HUES64 (cell line): ENCODE results near the gene ANO10.
A peak's percentile ranks its signal among the peaks of the same experiment; 100 is the strongest.
"Not testable (repeated sequence)": the region's sequence is repeated elsewhere in the genome, so short reads cannot be mapped to it uniquely, and the experiment has no call there.

Source experiments
- H3K27ac ChIP-seq: 2 replicates; pipeline ENCODE4 v1.7.0; 2013; ENCODE audit warnings: low read depth, low read length, inconsistent platforms
- H3K27me3 ChIP-seq: 2 replicates; pipeline ENCODE4 v1.6.1; 2013; ENCODE audit warnings: mild to moderate bottlenecking, low read length; ENCODE audit not compliant: insufficient read depth
- H3K36me3 ChIP-seq: 2 replicates; pipeline ENCODE4 v1.6.1; 2013; ENCODE audit warnings: mild to moderate bottlenecking, low read length; ENCODE audit not compliant: insufficient read depth
- H3K4me1 ChIP-seq: 2 replicates; pipeline ENCODE4 v1.6.1; 2013; ENCODE audit warnings: mild to moderate bottlenecking, low read length, moderate library complexity; ENCODE audit not compliant: insufficient read depth
- H3K4me3 ChIP-seq: 2 replicates; pipeline ENCODE4 v1.5.1; 2013; ENCODE audit warnings: mild to moderate bottlenecking, low read length, moderate library complexity
- H3K9ac ChIP-seq: 2 replicates; pipeline ENCODE4 v1.6.1; 2013; ENCODE audit warnings: mild to moderate bottlenecking, low read depth, low read length
- H3K9me3 ChIP-seq: 2 replicates; pipeline ENCODE4 v1.6.1; 2013; ENCODE audit warnings: low read depth, low read length; ENCODE audit not compliant: insufficient read depth
- WGBS: fragments of 150-250, 120-280 bp; methylation state at CpG from one replicate; pipeline ENCODE4 v1.1.7; 2013; ENCODE audit warnings: missing lambda C conversion rate; 5-methylcytosine and 5-hydroxymethylcytosine counted together

ANO10 gene

GRCh38 chr3:43473244-43473643 lies 148.6 kb downstream of the ANO10 start:
- Histone ChIP-seq H3K4me1 (peaks cover 4% of the 10 kb centered on the region; the same call in 1 of the 2 replicates), H3K27ac (no peak overlapping the region), H3K9me3 (no peaks in the 10 kb centered on the region), H3K9ac (no peak overlapping the region), H3K36me3 (no peaks in the 10 kb centered on the region), H3K4me3 (no peak overlapping the region), H3K27me3 (peaks cover 18% of the 10 kb centered on the region)
- WGBS: 92% methylated on average over 9 of the region's 10 CpGs

GRCh38 chr3:43468133-43468532 lies 153.7 kb downstream of the ANO10 start:
- Histone ChIP-seq H3K4me1 (no peaks in the 10 kb centered on the region), H3K27me3 (no peaks in the 10 kb centered on the region), H3K27ac (peak overlapping the region; percentile 23; the same call in 1 of the 2 replicates), H3K9ac (no peak overlapping the region), H3K9me3 (peaks cover 15% of the 10 kb centered on the region), H3K36me3 (peaks cover 5% of the 10 kb centered on the region; the same call in 1 of the 2 replicates), H3K4me3 (no peak overlapping the region)
- WGBS: 81% methylated on average over 1 of the region's 1 CpG

- Histone ChIP-seq H3K27ac (no peak overlapping the region), H3K9ac (no peak overlapping the region), H3K36me3 (peaks cover 9% of the 10 kb centered on the region; the same call in 1 of the 2 replicates), H3K4me3 (no peak overlapping the region), H3K27me3 (no peaks in the 10 kb centered on the region), H3K4me1 (no peaks in the 10 kb centered on the region), H3K9me3 (peaks cover 25% of the 10 kb centered on the region)
These were observed 156.7 kb downstream of the ANO10 start for GRCh38 chr3:43465109-43465508.

- not testable (repeated sequence) for H3K4me3 ChIP-seq, H3K27ac ChIP-seq, H3K27me3 ChIP-seq, H3K36me3 ChIP-seq, H3K9ac ChIP-seq, H3K4me1 ChIP-seq
- H3K9me3 ChIP-seq: peaks cover 25% of the 10 kb centered on the region
- WGBS: 96% methylated on average over 3 of the region's 3 CpGs
These were observed 159.2 kb downstream of the ANO10 start for GRCh38 chr3:43462566-43462965.

GRCh38 chr3:43461345-43461744 lies 160.5 kb downstream of the ANO10 start:
- Histone ChIP-seq H3K4me1 (no peaks in the 10 kb centered on the region), H3K27me3 (no peaks in the 10 kb centered on the region), H3K9ac (no peak overlapping the region), H3K4me3 (no peak overlapping the region), H3K36me3 (peaks cover 9% of the 10 kb centered on the region; the same call in 1 of the 2 replicates), H3K27ac (no peak overlapping the region), H3K9me3 (peaks cover 25% of the 10 kb centered on the region)
- WGBS: 99% methylated on average over 2 of the region's 2 CpGs

GRCh38 chr3:43457038-43457437 lies 164.8 kb downstream of the ANO10 start:
- H3K4me1 ChIP-seq, H3K27ac ChIP-seq, H3K9ac ChIP-seq, H3K9me3 ChIP-seq, H3K27me3 ChIP-seq, H3K4me3 ChIP-seq, H3K36me3 ChIP-seq: not testable (repeated sequence)
- 82% methylated on average over 1 of the region's 1 CpG for WGBS

GRCh38 chr3:43455233-43455632 lies 166.6 kb downstream of the ANO10 start:
- 73% methylated on average over 1 of the region's 1 CpG for WGBS
- H3K27me3 ChIP-seq: no peaks in the 10 kb centered on the region
- H3K27ac ChIP-seq: no peak overlapping the region
- H3K9ac ChIP-seq: no peak overlapping the region
- H3K36me3 ChIP-seq: no peaks in the 10 kb centered on the region
- no peaks in the 10 kb centered on the region for H3K9me3 ChIP-seq
- no peak overlapping the region for H3K4me3 ChIP-seq
- H3K4me1 ChIP-seq: no peaks in the 10 kb centered on the region

GRCh38 chr3:43453981-43454380 lies 167.8 kb downstream of the ANO10 start:
- WGBS: 83% methylated on average over 1 of the region's 1 CpG
- H3K4me1 ChIP-seq: no peaks in the 10 kb centered on the region
- no peak overlapping the region for H3K9ac ChIP-seq
- no peak overlapping the region for H3K27ac ChIP-seq
- H3K9me3 ChIP-seq: no peaks in the 10 kb centered on the region
- H3K4me3 ChIP-seq: no peak overlapping the region
- no peaks in the 10 kb centered on the region for H3K36me3 ChIP-seq
- H3K27me3 ChIP-seq: no peaks in the 10 kb centered on the region

GRCh38 chr3:43451670-43452254 lies 170.0 kb downstream of the ANO10 start:
- Histone ChIP-seq H3K27ac (no peak overlapping the region), H3K27me3 (no peaks in the 10 kb centered on the region), H3K4me3 (no peak overlapping the region), H3K9ac (no peak overlapping the region), H3K36me3 (no peaks in the 10 kb centered on the region), H3K4me1 (no peaks in the 10 kb centered on the region), H3K9me3 (no peaks in the 10 kb centered on the region)
- no CpG with 5 or more reads among the region's 2 CpGs for WGBS

- Histone ChIP-seq H3K9ac (no peak overlapping the region), H3K9me3 (no peaks in the 10 kb centered on the region), H3K4me1 (no peaks in the 10 kb centered on the region), H3K27ac (no peak overlapping the region), H3K27me3 (no peaks in the 10 kb centered on the region), H3K36me3 (no peaks in the 10 kb centered on the region), H3K4me3 (no peak overlapping the region)
- WGBS: 100% methylated on average over 1 of the region's 1 CpG
These were observed 173.7 kb downstream of the ANO10 start for GRCh38 chr3:43448098-43448497.

- Histone ChIP-seq H3K36me3 (no peaks in the 10 kb centered on the region), H3K27me3 (no peaks in the 10 kb centered on the region), H3K9me3 (no peaks in the 10 kb centered on the region), H3K4me1 (no peaks in the 10 kb centered on the region), H3K27ac (no peak overlapping the region), H3K9ac (no peak overlapping the region), H3K4me3 (no peak overlapping the region)
- WGBS: 87% methylated on average over 4 of the region's 4 CpGs
These were observed 176.0 kb downstream of the ANO10 start for GRCh38 chr3:43445820-43446219.

GRCh38 chr3:43442872-43443395 lies 178.9 kb downstream of the ANO10 start:
- no peak overlapping the region for H3K27ac ChIP-seq
- peaks cover 6% of the 10 kb centered on the region; the same call in 1 of the 2 replicates for H3K9me3 ChIP-seq
- no peak overlapping the region for H3K4me3 ChIP-seq
- H3K4me1 ChIP-seq: no peaks in the 10 kb centered on the region
- WGBS: 88% methylated on average over 2 of the region's 2 CpGs
- no peaks in the 10 kb centered on the region for H3K36me3 ChIP-seq
- no peak overlapping the region for H3K9ac ChIP-seq
- no peaks in the 10 kb centered on the region for H3K27me3 ChIP-seq
